ENCODE measurements around the gene MVB12B.

MVB12B gene

GRCh38 chr9:126495411-126496180 lies 169.0 kb downstream of the MVB12B start:
- H3K4me3 ChIP-seq: no peak overlapping the region
- H3K27ac ChIP-seq: no peak overlapping the region
- no peak for DNase-seq (ENCODE audit: low read depth, low spot score)
- TF ChIP-seq FOXP2 (optimal IDR thresholded peaks at IDR 0.05; ENCODE audit: control extremely low read depth, extremely low read length, insufficient read depth) (no peak), EZH2 (IDR thresholded peaks at IDR 0.05) (no peak)
- H3K9ac ChIP-seq (ENCODE audit: insufficient read length): no peak overlapping the region
- H3K36me3 ChIP-seq (ENCODE audit: insufficient read depth, low read length): no peaks in the 10 kb centered on the region
- no peaks in the 10 kb centered on the region for H3K9me3 ChIP-seq (ENCODE audit: low read depth, low read length)

GRCh38 chr9:126496181-126496576 lies 169.6 kb downstream of the MVB12B start:
- Histone ChIP-seq H3K27ac (no peak overlapping the region), H3K36me3 (ENCODE audit: insufficient read depth, low read length) (no peaks in the 10 kb centered on the region), H3K9ac (ENCODE audit: insufficient read length) (no peak overlapping the region), H3K4me3 (no peak overlapping the region), H3K9me3 (ENCODE audit: low read depth, low read length) (no peaks in the 10 kb centered on the region)
- no peak for TF ChIP-seq POLR2AphosphoS5 (IDR thresholded peaks at IDR 0.05; ENCODE audit: borderline replicate concordance, low read depth, low read length)
- TF ChIP-seq EZH2 (IDR thresholded peaks at IDR 0.05): no peak
- TF ChIP-seq FOXP2 (optimal IDR thresholded peaks at IDR 0.05; ENCODE audit: control extremely low read depth, extremely low read length, insufficient read depth): no peak
- no peak for DNase-seq (ENCODE audit: low read depth, low spot score)

GRCh38 chr9:126496781-126497659 lies 170.4 kb downstream of the MVB12B start:
- DNase-seq (ENCODE audit: low read depth, low spot score): no peak
- TF ChIP-seq EZH2 (IDR thresholded peaks at IDR 0.05): no peak
- no peak for TF ChIP-seq POLR2AphosphoS5 (IDR thresholded peaks at IDR 0.05; ENCODE audit: borderline replicate concordance, low read depth, low read length)
- TF ChIP-seq FOXP2 (optimal IDR thresholded peaks at IDR 0.05; ENCODE audit: control extremely low read depth, extremely low read length, insufficient read depth): no peak
- Histone ChIP-seq H3K4me3 (no peak overlapping the region), H3K27ac (no peak overlapping the region), H3K9me3 (ENCODE audit: low read depth, low read length) (no peaks in the 10 kb centered on the region), H3K9ac (ENCODE audit: insufficient read length) (no peak overlapping the region), H3K36me3 (ENCODE audit: insufficient read depth, low read length) (no peaks in the 10 kb centered on the region)

GRCh38 chr9:126497660-126498275 lies 171.1 kb downstream of the MVB12B start:
- no peak for TF ChIP-seq EZH2 (IDR thresholded peaks at IDR 0.05)
- TF ChIP-seq POLR2AphosphoS5 (IDR thresholded peaks at IDR 0.05; ENCODE audit: borderline replicate concordance, low read depth, low read length): no peak
- TF ChIP-seq FOXP2 (optimal IDR thresholded peaks at IDR 0.05; ENCODE audit: control extremely low read depth, extremely low read length, insufficient read depth): no peak
- H3K9ac ChIP-seq (ENCODE audit: insufficient read length): no peak overlapping the region
- H3K4me3 ChIP-seq: no peak overlapping the region
- DNase-seq (ENCODE audit: low read depth, low spot score): no peak
- H3K9me3 ChIP-seq (ENCODE audit: low read depth, low read length): no peaks in the 10 kb centered on the region
- no peaks in the 10 kb centered on the region for H3K36me3 ChIP-seq (ENCODE audit: insufficient read depth, low read length)
- H3K27ac ChIP-seq: no peak overlapping the region

- no peaks in the 10 kb centered on the region for H3K36me3 ChIP-seq (ENCODE audit: insufficient read depth, low read length)
- no peak for DNase-seq (ENCODE audit: low read depth, low spot score)
- H3K9ac ChIP-seq (ENCODE audit: insufficient read length): no peak overlapping the region
- no peak overlapping the region for H3K27ac ChIP-seq
- no peak for TF ChIP-seq FOXP2 (optimal IDR thresholded peaks at IDR 0.05; ENCODE audit: control extremely low read depth, extremely low read length, insufficient read depth)
- no peak for TF ChIP-seq EZH2 (IDR thresholded peaks at IDR 0.05)
- no peak for TF ChIP-seq POLR2AphosphoS5 (IDR thresholded peaks at IDR 0.05; ENCODE audit: borderline replicate concordance, low read depth, low read length)
- H3K4me3 ChIP-seq: no peak overlapping the region
- no peaks in the 10 kb centered on the region for H3K9me3 ChIP-seq (ENCODE audit: low read depth, low read length)
Measured at GRCh38 chr9:126498331-126498730, 171.7 kb downstream of the MVB12B start.

GRCh38 chr9:126499005-126499910 lies 172.6 kb downstream of the MVB12B start:
- Histone ChIP-seq H3K36me3 (ENCODE audit: insufficient read depth, low read length) (no peaks in the 10 kb centered on the region), H3K27ac (no peak overlapping the region), H3K4me3 (peak overlapping the region; percentile 85), H3K9me3 (ENCODE audit: low read depth, low read length) (no peaks in the 10 kb centered on the region), H3K9ac (ENCODE audit: insufficient read length) (no peak overlapping the region)
- TF ChIP-seq FOXP2 (optimal IDR thresholded peaks at IDR 0.05; ENCODE audit: control extremely low read depth, extremely low read length, insufficient read depth): no peak
- no peak for TF ChIP-seq POLR2AphosphoS5 (IDR thresholded peaks at IDR 0.05; ENCODE audit: borderline replicate concordance, low read depth, low read length)
- no peak for TF ChIP-seq EZH2 (IDR thresholded peaks at IDR 0.05)
- no peak for DNase-seq (ENCODE audit: low read depth, low spot score)

- Histone ChIP-seq H3K4me3 (peak overlapping the region; percentile 85), H3K36me3 (ENCODE audit: insufficient read depth, low read length) (no peaks in the 10 kb centered on the region), H3K9me3 (ENCODE audit: low read depth, low read length) (no peaks in the 10 kb centered on the region), H3K27ac (no peak overlapping the region), H3K9ac (ENCODE audit: insufficient read length) (no peak overlapping the region)
- no peak for DNase-seq (ENCODE audit: low read depth, low spot score)
- TF ChIP-seq EZH2 (IDR thresholded peaks at IDR 0.05) (no peak), POLR2AphosphoS5 (IDR thresholded peaks at IDR 0.05; ENCODE audit: borderline replicate concordance, low read depth, low read length) (no peak), FOXP2 (optimal IDR thresholded peaks at IDR 0.05; ENCODE audit: control extremely low read depth, extremely low read length, insufficient read depth) (no peak)
Measured at GRCh38 chr9:126499911-126500599, 173.4 kb downstream of the MVB12B start.
